Uterus (tissue), 4 donors: ENCODE data around the gene FSTL5. TPM values are rescaled to one million over a fixed set of nuclear protein-coding genes. Genes with fewer than 3 reads are reported as not detected.

ENCODE experiments used
- DNase-seq, 2 donors: peaks; one replicate each; pipeline ENCODE4 v3.0.0-alpha.2; 2019 to 2020
- H3K27ac ChIP-seq, 2 donors: fragments of 200-600 bp; sonication (generic); 1 replicate in 1 of 2; 2 replicates in 1 of 2; pipeline ENCODE4 v1.5.1; 2016 to 2018
- H3K27me3 ChIP-seq, 2 donors: fragments of 200-600 bp; sonication (generic); one replicate each; pipeline ENCODE4 v1.5.1; 2018 to 2019; ENCODE audit warnings: control low read depth in 1 of 2
- H3K36me3 ChIP-seq, 2 donors: fragments of 200-600 bp; sonication (generic); one replicate each; pipeline ENCODE4 v1.5.1; 2019; ENCODE audit warnings: control low read depth in 1 of 2
- H3K4me1 ChIP-seq, 2 donors: fragments of 200-600 bp; sonication (generic); one replicate each; pipeline ENCODE4 v1.5.1; 2018 to 2019; ENCODE audit warnings: control low read depth in 1 of 2
- H3K4me3 ChIP-seq, 2 donors: fragments of 200-600 bp; sonication (generic); 1 replicate in 1 of 2; 2 replicates in 1 of 2; pipeline ENCODE4 v1.5.1; 2018 to 2019; ENCODE audit warnings: mild to moderate bottlenecking in 1 of 2
- H3K9me3 ChIP-seq, 2 donors: fragments of 200-600 bp; sonication (generic); one replicate each; pipeline ENCODE4 v1.5.1; 2019; ENCODE audit warnings: control low read depth in 1 of 2
- POLR2A ChIP-seq, 2 donors: fragments of 450-650 bp; IDR thresholded peaks; one replicate each; pipeline ENCODE4 v1.6.1; 2016; ENCODE audit warnings: antibody characterized with exemption in 2 of 2, mild to moderate bottlenecking in 1 of 2, moderate library complexity in 1 of 2
- intact Hi-C: fragments of 100-400 bp; cut with DNase I; formaldehyde crosslinking; loops from one replicate; pipeline ENCODE4 v1.15.1; 2023; ENCODE audit warnings: low total_unique reads
- total RNA-seq, 4 donors: library from RNA; depleted of rRNA in 3 of 4; stranded (reverse); fragments of >200 nt in 3 of 4; gene quantifications; one replicate each; pipeline versions ENCODE4 v1.1.0 to v1.2.4, GENCODE V29; 2014 to 2023
- TF ChIP-seq, protein P1 (sequence below), 4 experiments: fragments of 200-600 bp in 2 of 4; fragments of 450-650 bp in 2 of 4; sonication (generic) in 2 of 4; IDR thresholded peaks; one replicate each; pipeline ENCODE4 v1.5.1; 2016 to 2019; ENCODE audit warnings: antibody characterized with exemption in 4 of 4, mild to moderate bottlenecking in 2 of 4, moderate library complexity in 1 of 4
- donor health status: DM: yes; HTN: yes; CAD: no.

FSTL5 gene
- total RNA-seq, 4 donors from 2014 or later = 2.4 TPM; not detected in 3

DNA sequence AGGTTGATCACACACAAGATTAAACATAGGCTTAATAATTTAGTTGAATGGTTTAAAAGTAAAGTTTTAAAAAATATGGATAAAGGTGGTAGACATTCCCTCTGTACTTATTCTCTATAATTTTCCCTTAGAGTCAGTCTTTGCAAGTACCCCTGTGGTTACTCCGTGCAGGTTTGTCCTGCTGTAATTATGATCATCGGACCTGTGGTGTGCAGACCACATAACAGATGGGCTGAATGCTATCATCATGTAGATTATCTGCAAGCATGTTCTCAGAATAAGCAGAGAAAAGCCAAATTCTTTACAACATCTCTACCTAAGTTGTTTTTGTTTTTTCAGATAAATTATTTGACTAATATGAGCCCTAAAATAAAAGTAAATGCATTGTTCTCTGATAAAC is 146.8 kb downstream of the FSTL5 start:
- no peaks in the 10 kb centered on the region for H3K27me3 ChIP-seq
- TF ChIP-seq POLR2A (IDR thresholded peaks at IDR 0.05) = no peak
- TF ChIP-seq, protein P1, sequence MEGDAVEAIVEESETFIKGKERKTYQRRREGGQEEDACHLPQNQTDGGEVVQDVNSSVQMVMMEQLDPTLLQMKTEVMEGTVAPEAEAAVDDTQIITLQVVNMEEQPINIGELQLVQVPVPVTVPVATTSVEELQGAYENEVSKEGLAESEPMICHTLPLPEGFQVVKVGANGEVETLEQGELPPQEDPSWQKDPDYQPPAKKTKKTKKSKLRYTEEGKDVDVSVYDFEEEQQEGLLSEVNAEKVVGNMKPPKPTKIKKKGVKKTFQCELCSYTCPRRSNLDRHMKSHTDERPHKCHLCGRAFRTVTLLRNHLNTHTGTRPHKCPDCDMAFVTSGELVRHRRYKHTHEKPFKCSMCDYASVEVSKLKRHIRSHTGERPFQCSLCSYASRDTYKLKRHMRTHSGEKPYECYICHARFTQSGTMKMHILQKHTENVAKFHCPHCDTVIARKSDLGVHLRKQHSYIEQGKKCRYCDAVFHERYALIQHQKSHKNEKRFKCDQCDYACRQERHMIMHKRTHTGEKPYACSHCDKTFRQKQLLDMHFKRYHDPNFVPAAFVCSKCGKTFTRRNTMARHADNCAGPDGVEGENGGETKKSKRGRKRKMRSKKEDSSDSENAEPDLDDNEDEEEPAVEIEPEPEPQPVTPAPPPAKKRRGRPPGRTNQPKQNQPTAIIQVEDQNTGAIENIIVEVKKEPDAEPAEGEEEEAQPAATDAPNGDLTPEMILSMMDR (IDR thresholded peaks at IDR 0.05) = no peak
- H3K9me3 ChIP-seq = no peaks in the 10 kb centered on the region
- DNase-seq = no peak
- intact Hi-C loops = no loop called here
- H3K36me3 ChIP-seq = peaks cover 0 to 2% of the 10 kb centered on the region in 2 donors
- no peak overlapping the region for H3K4me3 ChIP-seq
- no peaks in the 10 kb centered on the region for H3K4me1 ChIP-seq
- H3K27ac ChIP-seq = no peak overlapping the region

DNA sequence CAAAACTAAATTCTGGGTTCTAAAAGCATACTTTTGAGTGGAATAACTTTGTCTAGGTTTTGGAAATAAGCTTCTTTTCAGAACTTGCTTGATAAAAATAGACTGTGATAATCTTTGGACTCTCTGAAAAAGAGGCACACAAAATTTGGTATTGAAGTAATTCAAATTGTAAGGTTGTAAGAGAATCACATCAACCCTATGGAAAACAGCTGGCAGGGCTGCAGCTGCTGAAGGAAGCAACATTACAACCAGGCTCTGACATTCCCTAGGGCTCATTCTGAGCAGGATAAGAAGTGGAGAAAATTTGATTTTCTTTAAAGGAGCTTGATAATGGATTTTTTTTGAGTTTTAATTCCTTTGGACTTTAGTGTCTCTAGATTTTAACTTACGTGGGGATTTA is 147.6 kb downstream of the FSTL5 start:
- no peak overlapping the region for H3K4me3 ChIP-seq
- no peak for DNase-seq
- no peak overlapping the region for H3K27ac ChIP-seq
- H3K9me3 ChIP-seq = no peaks in the 10 kb centered on the region
- TF ChIP-seq, protein P1 (IDR thresholded peaks at IDR 0.05) = no peak
- TF ChIP-seq POLR2A (IDR thresholded peaks at IDR 0.05) = no peak
- H3K36me3 ChIP-seq = peaks cover 0 to 2% of the 10 kb centered on the region in 2 donors
- no peaks in the 10 kb centered on the region for H3K27me3 ChIP-seq
- no peaks in the 10 kb centered on the region for H3K4me1 ChIP-seq
- intact Hi-C loops = no loop called here

DNA sequence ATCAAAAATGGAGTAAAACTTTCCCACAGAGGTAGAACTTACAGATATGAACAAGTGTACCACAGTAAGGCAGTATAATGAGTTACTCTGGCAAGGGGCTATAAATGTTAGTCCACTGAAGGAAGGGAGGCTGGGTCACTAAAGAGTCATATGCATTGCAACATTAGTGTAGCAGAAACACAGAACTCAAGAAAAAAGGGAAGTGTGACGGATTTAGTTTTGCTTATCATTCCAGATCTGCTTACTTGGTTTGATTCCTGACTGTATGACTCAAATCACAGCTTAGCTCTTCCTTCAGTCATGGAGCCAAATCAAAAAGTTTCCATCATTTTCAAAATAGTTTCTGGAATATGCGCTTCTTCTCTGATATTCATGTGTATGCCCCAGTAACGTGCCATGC is 148.7 kb downstream of the FSTL5 start:
- no peaks in the 10 kb centered on the region for H3K4me1 ChIP-seq
- no peak overlapping the region for H3K27ac ChIP-seq
- H3K27me3 ChIP-seq = no peaks in the 10 kb centered on the region
- no peak overlapping the region for H3K4me3 ChIP-seq
- DNase-seq = no peak
- H3K36me3 ChIP-seq = no peaks in the 10 kb centered on the region
- no peak for TF ChIP-seq POLR2A (IDR thresholded peaks at IDR 0.05)
- TF ChIP-seq, protein P1 (IDR thresholded peaks at IDR 0.05) = no peak
- intact Hi-C loops = no loop called here
- H3K9me3 ChIP-seq = no peaks in the 10 kb centered on the region

DNA sequence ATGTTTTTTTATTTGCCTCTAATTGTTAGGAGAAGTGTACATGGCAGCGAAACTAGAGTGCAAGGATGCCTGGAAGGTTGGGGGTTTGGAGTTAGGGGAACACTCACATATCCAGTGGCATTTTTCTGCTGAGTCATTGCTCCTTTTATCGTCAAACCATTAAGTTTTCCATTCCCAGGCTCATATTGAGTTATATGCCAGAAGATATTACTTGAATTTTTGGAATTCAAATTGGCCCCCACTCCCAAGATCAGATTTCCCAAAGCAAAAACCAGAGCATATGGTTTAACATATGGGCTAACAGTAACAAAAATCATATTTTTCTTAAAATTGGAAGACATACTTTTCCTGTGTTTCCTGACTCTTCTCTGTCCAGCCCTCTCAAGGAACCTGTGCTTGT is 152.7 kb downstream of the FSTL5 start:
- Histone ChIP-seq H3K36me3 (no peaks in the 10 kb centered on the region), H3K27ac (no peak overlapping the region), H3K27me3 (no peaks in the 10 kb centered on the region), H3K4me1 (no peaks in the 10 kb centered on the region), H3K4me3 (no peak overlapping the region), H3K9me3 (no peaks in the 10 kb centered on the region)
- intact Hi-C loops = no loop called here
- TF ChIP-seq, protein P1 (IDR thresholded peaks at IDR 0.05) = no peak
- TF ChIP-seq POLR2A (IDR thresholded peaks at IDR 0.05) = no peak
- DNase-seq = no peak

DNA sequence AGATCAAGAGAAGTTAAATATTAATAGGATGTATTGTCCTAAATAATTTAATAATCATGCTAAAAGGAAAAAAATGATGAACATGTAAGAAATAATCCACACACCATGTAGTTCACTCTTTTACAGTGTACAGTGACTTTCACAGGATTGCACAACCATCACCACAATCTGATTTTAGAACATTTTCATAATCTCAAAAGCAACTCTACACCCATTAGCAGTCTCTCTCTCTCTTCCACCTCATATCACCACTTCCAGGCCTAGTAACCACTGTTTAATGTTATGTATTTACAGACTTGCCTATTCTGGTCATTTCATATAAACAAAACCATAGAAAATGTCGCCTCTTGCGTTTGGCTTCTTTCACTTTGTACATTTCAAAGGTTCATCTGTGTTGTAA is 153.4 kb downstream of the FSTL5 start:
- no peaks in the 10 kb centered on the region for H3K4me1 ChIP-seq
- no peak for TF ChIP-seq POLR2A (IDR thresholded peaks at IDR 0.05)
- TF ChIP-seq, protein P1 (IDR thresholded peaks at IDR 0.05) = no peak
- H3K27me3 ChIP-seq = no peaks in the 10 kb centered on the region
- intact Hi-C loops = no loop called here
- no peak overlapping the region for H3K4me3 ChIP-seq
- DNase-seq = no peak
- H3K27ac ChIP-seq = no peak overlapping the region
- no peaks in the 10 kb centered on the region for H3K36me3 ChIP-seq
- no peaks in the 10 kb centered on the region for H3K9me3 ChIP-seq
